Activated CD4-positive, alpha-beta T cell treated with anti-CD3 and anti-CD28 coated beads for 24 hours (primary cell): ENCODE measurements around the gene CYLC2.

ENCODE experiments used
- DNase-seq, 2 donors: peaks; one replicate each; pipeline ENCODE4 v3.0.0-alpha.2; 2020; ENCODE audit warnings: low read depth in 2 of 2

CYLC2 gene, protein sequence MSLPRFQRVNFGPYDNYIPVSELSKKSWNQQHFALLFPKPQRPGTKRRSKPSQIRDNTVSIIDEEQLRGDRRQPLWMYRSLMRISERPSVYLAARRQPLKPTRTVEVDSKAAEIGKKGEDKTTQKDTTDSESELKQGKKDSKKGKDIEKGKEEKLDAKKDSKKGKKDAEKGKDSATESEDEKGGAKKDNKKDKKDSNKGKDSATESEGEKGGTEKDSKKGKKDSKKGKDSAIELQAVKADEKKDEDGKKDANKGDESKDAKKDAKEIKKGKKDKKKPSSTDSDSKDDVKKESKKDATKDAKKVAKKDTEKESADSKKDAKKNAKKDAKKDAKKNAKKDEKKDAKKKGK

DNA sequence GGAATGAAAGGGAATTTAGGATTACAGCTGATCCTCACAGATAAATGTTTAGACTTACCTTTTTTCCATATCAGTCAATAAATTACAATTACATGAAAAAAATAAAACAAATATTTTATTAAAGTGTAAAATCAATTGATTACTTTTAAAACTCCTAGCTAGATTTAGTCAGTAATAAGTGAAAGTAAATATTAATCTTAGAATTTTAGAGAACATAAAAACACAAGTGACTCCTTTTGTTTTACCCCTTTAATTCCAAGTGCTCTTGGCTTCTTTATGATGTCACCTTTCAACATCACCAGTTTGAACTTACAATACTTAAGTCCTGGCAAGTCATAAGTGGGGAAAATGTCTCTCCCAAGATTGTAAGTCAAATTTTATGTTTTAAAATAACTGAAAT is at the start of gene CYLC2:
TSS of gene CYLC2 (plus strand) at position 301 of the 400 bp plus-strand sequence. CDS start at position 349, 48 bp downstream.
- DNase-seq: no peak

DNA sequence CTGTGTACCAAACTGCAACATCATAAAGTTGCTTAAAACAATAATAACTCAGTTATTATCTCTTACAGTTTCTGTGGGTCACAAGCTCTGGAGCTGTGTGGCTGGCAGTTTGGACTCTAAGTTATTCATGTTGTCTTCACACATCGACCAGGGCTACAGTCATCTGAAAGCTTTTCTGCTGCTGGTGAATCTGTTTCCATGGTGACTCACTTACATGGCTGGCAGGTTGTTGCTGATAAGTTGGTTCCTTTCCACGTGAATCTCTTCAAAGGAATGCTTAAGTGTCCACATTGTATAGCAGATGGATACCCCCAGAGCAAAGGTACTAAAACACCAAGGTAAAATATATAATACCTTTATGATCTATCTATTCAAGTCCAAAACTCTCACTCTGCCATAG is 44.8 kb upstream of the CYLC2 start:
- no peak for DNase-seq

DNA sequence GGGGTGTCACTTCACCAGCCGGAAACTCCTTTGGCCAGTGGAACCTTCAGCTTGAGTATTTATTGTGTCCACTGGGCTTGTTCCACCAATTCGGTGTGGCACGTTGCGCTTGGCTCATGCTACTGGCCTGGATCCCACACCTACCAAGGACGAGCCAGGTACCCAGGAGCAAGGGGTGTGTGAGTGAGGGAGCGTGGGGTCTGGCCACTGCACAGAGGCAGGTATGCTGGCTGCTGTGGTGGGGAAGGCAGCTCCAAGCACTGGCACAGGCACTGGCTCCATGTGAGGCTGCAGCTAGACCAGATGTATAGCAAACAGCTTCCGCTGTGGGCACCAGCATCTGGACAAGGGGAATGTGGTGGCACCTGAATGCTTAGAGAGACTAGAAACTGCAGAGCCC is 28.1 kb upstream of the CYLC2 start:
- no peak for DNase-seq

DNA sequence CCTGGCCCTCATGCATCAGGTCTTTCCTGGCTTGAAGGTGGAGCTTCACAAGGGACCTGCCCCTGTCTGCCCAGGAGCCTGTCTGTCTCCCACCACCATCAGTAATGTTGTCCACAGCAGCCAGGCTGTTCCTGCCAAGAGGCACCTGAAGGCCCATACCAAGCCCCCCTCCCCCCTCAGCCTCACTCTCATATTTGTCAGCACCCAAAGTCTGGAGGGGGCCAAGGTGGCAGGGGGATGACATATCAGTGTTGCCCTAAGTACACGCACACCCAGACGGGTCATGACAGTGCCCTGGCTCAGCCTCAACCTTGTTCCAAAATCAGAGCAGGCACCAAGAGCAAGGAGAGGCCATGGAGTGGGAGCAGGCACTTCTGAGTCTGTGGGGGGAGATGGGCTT is 27.2 kb upstream of the CYLC2 start:
- no peak for DNase-seq

DNA sequence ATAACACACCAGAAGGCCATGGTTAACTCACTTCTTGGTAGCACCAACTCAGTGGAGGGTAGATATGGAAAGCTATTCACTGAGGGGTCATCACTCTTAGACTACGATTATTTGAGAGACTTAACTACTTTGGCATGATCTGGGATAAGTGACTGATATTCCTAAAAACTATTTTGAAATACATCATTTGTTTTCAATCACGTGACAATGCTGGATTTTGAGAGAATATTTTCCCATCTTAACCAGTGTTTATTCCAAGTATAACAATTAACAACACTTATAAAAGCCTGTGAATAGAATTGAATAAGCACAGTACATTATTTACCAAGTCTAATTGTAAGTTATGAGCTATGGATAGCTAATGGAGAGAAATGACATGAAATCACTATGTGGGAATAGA is 22.4 kb upstream of the CYLC2 start:
- DNase-seq: no peak

DNA sequence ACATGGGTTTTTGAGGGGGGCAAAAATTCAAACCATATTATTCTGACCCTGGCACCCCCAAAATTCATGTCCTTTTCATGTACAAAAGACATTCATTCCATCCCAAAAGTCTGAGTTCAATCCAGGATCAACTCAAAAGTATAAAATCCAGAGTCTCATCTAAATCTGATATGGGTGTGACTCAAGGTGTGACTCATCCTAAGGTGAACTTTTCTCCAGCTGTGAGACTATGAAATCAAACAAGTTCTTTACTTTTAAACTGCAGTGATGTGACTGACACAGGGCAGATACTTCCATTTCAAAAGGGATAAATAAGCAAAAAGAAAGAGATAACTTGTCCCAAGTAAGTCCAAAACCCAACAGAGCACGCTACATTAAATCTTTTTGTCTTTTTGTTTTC is 20.6 kb upstream of the CYLC2 start:
- no peak for DNase-seq

DNA sequence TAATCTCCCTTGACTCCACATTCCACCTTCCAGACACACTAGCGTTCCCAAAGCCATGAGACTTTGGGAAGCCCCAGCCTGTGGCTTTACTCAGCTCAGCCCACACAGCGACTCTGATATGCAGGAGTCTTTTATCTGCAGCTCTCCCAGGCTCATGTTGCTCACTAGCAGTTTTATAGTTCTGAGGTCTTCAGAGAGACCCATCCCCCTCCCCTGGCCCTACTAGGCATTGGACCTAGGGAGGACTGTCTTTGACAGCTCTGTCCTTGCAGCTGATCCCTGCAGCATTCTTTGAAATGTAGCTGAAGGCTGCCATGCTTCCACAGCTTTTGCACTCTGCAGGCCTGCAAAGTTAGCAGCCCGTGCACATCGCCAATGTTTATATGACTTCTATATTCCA is 19.9 kb upstream of the CYLC2 start:
- no peak for DNase-seq

DNA sequence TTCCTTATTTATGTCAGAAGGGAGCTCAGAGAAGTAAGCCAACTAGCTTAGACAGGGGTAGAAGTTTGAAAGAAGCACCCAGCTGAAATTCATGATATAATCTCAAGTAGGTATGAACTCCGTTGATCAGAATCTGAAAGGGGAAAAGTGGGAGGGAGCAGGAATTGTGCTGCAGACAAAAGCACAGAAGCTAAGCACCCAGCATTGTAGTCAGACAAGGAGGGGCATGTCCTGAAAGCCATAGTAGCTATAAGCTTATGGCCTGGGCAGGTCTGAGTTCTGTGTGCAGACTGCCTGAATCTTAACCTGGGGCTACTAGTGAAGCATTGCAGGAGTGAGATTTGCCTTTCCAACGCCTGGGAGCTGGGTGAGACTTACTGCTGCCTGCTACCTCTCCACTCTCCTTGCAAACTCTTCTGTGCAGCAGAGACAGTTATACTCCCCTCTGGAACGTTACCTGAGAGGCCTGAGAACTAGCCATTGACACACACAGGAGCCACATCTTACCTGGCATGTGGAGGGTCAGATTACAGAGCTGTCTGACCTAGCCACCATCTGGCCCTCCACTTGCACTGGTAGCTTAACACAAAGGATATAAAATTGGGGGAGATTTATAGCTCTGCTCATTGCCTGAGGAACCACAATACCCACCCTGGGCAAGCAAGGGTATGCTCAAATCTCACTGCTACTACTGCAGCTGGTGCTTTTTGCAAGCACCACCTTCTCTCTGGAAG is 9.8 kb upstream of the CYLC2 start:
- DNase-seq: no peak

DNA sequence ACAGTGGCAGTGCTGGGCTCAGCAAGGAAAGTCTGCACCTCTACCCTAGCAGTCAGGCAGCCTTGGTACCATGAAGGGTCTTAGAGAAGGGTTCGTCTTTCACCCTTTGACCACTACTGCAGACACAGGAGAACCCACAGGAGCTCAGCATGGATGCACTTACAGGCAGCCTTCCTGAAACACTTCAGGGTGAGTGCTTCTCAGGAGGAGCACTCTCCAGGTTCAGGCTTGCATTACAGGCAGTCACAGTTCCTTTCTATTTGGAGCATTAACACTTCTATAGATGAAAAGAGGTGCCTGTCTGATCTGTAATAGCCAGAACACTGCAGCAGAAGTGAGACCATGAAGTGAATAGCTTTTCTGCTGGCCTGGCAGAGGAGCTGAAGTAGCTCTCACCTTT is 8.7 kb upstream of the CYLC2 start:
- DNase-seq: no peak

DNA sequence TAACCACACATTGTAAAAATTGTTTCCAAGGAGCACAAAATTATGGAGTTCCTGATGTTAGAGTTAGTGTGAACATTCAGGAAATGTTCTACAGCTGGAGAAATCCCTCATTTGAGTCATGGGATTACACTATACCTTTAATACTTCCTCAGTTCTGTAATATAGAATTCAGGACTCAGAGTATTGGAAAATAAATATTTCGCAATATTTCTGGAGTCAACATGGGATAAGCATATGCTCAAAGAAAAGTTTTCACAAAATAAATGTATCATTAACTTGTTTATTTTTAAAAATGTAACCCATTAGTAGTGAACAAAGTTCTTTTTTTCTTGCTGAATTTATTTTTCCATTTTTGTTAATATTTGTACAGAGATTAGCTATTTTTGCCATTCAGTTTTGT is 8.6 kb downstream of the CYLC2 start:
- DNase-seq: no peak

DNA sequence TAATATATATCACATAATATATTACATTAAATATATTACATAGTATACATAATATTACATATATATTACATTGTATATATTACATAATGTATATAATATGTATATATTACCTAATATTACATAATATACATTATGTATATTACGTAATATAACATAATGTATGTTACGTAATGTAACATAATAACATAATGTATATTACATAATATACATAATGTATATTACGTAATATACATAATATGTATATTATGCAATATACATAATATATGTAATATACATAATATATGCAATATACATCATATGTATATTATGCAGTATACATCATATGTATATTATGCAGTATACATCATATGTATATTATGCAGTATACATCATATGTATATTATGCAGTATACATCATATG is 19.1 kb downstream of the CYLC2 start:
- no peak for DNase-seq

DNA sequence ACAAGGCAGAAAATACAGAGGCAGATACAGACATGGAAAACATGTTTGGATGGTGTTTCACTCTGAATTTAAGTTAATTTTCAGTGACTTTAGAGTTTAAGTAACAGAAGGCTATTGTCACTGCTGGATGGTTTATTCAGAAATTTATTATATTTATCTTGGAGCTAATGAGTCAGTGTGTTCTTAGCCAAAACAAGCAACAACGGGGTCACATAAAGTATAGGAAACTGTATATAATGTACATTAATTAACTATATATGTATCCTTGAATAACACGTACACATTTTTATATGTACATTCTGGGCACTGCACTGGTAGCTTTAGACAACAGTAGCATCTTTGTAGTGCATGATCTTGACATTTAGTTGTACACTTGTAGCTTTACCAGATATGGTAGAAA is 30.7 kb downstream of the CYLC2 start:
- no peak for DNase-seq

DNA sequence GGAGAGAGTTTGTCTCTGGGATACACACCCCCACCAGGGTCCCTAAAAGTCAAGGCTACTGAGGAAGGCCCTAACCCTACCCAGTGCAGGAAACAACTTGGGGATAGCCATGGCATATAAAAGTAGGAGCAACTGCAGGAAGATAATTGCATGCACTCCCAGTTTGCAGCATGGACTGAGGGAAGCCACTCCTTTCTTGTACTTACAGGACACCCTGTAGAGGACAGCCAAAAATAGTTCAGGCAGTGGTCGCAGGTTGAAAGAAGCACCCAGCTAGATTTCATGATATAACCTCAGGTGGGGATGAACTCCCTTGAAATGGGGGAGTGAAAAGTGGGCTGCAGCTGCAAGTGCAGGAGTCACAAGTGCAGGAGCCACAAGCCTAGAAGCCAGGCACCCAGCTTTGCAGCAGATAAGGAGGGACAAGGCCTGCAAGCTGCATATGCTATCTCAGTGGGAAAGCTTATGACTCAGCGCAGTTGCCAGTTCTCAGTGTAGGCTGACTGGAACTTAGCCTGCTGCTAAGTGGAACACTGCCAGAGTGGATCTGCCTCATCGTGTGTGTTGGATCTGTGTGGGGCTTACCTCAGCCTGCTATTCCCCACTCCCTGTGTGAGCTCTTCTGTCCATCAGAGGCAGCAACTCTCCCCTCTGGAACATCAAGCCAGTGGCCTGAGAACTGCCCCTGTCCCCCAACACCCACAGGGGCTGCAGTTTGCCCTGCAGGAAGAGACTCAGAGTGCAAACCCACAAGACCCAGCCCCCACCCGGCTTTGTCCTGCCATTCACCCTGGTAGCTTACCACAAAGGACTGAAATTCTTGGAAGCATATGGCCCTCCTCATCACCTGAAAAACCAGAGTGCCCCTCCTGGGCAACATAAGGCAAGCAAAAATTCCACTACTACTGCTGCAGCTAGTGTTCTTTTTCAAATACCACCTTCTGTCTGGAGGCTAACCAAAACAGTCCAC is 42.7 kb downstream of the CYLC2 start:
- no peak for DNase-seq

DNA sequence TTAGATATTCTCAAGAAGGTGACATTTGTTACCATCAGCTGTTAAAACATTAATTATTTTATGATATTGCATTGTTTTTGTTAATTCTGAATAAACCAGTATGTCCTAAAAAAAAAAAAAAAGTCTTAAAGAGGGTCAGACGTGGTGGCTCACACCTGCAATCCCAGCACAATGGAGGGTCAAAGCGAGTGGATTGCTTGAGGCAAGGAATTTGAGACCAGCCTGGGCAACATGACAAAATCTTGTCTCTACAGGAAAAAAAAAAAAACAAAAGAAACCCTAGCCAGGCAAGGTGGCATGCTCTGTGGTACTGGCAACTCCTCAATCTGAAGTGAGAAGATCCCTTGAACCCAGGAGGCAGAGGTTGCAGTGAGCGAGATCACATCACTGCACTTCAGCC is 46.8 kb downstream of the CYLC2 start:
- no peak for DNase-seq
